Fibroblast of villous mesenchyme (primary cell): ENCODE results near the gene KBTBD8. TPM values are rescaled to one million over a fixed set of nuclear protein-coding genes. Genes with fewer than 3 reads are reported as not detected.

Experiments used
- DNase-seq: peaks from one replicate; pipeline ENCODE4 v3.0.0-alpha.2; 2010; ENCODE audit warnings: low read depth
- H3K4me3 ChIP-seq: 2 replicates; pipeline ENCODE4 v1.5.1; 2011; ENCODE audit warnings: low read depth, mild to moderate bottlenecking, low read length
- total RNA-seq: library from RNA; depleted of rRNA; stranded (reverse); fragments of >200 nt; gene quantifications from 2 replicates; pipeline ENCODE4 v1.2.3, GENCODE V29; 2012
- TF ChIP-seq, protein P1 (sequence below): IDR thresholded peaks from 2 replicates; pipeline ENCODE4 v1.5.1; 2012; ENCODE audit warnings: low read depth, mild to moderate bottlenecking, low read length; ENCODE audit not compliant: insufficient read depth

The KBTBD8 gene
- total RNA-seq, 1 donor: 4.3 TPM

- TF ChIP-seq, protein P1, sequence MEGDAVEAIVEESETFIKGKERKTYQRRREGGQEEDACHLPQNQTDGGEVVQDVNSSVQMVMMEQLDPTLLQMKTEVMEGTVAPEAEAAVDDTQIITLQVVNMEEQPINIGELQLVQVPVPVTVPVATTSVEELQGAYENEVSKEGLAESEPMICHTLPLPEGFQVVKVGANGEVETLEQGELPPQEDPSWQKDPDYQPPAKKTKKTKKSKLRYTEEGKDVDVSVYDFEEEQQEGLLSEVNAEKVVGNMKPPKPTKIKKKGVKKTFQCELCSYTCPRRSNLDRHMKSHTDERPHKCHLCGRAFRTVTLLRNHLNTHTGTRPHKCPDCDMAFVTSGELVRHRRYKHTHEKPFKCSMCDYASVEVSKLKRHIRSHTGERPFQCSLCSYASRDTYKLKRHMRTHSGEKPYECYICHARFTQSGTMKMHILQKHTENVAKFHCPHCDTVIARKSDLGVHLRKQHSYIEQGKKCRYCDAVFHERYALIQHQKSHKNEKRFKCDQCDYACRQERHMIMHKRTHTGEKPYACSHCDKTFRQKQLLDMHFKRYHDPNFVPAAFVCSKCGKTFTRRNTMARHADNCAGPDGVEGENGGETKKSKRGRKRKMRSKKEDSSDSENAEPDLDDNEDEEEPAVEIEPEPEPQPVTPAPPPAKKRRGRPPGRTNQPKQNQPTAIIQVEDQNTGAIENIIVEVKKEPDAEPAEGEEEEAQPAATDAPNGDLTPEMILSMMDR: no peak
These were observed 3.5 kb upstream of the KBTBD8 start for GRCh38 chr3:66994588-66994987.

DNA sequence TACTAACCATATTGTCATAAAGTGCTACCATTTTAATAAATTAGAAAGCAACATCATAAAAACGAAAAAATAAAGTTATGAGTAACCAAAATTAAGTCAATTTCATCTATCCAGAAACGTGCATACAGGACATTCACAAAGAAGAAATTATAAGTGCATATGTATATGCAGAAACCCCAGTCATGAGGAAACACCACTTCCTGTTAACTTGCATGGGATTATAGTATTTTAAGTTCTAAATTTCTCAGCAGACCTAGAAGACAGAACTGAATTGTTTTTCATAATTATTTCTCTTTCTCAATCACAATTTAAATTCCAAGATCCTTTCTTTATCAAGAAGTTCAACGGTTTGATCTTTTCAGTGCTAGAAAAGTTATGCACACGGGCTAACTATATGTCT is 1.4 kb upstream of the KBTBD8 start:
- no peak overlapping the region for H3K4me3 ChIP-seq
- DNase-seq: no peak
- TF ChIP-seq, protein P1: no peak

More at GRCh38 chr3:66994588-66994987, 3.5 kb upstream of the KBTBD8 start:
- DNase-seq: no peak
- no peak overlapping the region for H3K4me3 ChIP-seq

GRCh38 chr3:66997560-66998112 is 471 bp upstream of the KBTBD8 start:
- peak overlapping the region; percentile 36 for H3K4me3 ChIP-seq
- TF ChIP-seq, protein P1: no peak
- peak; percentile 86 for DNase-seq

DNA sequence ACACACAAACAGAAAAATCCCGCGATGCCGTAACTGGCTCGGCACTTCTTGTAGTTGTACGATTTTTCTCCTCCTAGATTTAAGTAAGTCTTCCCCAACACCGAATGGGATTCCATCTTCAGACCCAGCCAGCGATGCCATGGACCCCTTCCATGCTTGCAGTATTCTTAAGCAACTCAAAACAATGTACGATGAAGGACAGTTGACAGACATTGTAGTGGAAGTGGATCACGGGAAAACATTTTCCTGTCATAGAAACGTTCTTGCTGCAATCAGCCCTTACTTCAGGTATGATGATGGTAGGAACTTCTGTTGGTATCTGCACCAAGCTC is 763 bp downstream of the KBTBD8 start:
- TF ChIP-seq, protein P1: no peak
- DNase-seq: no peak
- peak overlapping the region; percentile 92 for H3K4me3 ChIP-seq

DNA sequence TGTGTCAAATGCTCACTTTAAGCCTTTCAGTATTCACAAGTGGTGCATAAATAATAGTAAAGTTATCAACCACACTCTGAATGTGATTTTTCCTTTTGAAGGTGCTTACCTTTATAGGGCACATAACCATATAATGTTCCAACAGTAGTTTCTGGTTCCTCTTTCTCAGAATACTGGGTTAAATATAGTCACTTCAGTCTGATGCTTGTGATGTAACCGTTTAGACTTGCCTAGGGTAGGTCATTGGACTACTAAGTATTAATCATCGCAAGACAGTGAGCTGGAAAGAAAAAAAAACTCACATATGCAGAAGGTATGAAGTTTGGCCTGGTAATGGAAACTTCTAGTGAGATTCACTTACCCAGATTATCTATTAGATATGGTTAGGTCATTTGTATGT is 1.9 kb downstream of the KBTBD8 start:
- no peak overlapping the region for H3K4me3 ChIP-seq
- TF ChIP-seq, protein P1: no peak
- DNase-seq: peak; percentile 34

DNA sequence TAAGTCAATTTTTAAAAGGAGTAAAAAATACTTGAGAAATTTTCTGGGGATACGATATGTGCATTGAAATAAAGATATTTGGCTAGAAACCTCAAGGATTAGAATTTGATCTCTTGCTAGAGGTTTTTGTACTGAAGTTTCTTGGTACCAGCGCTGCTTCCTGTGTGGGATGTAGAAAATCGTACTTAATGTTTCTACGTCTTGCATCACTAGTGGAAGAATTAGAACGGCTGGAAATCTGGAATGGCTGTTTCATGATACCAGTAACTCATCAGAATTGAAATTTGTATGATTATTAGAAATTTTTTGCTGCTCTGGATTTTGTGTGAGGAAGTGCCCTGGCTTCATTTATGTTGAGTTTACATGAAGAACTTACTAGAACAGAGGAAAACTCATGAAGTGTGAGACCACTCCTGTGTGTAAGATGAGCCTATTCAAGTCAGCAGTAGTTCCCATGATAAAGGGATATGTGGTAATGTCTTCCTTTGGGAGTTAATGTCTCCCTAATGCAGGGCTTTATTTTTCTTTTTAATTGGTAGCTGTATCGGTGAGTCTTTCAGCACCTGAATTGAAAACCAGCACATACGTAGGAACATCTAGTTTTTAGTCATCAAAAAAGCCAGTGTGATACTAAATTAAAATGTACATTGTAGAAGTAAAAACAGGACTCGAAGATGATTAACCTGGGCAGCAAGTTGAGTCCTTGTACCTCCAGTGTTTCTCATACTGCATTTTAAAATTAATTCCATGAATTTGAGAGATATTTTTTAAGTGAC is 3.2 kb downstream of the KBTBD8 start:
- DNase-seq: no peak
- TF ChIP-seq, protein P1: no peak
- H3K4me3 ChIP-seq: no peak overlapping the region

GRCh38 chr3:67005974-67006373 is 7.9 kb downstream of the KBTBD8 start:
- H3K4me3 ChIP-seq: no peak overlapping the region
- TF ChIP-seq, protein P1: no peak
- no peak for DNase-seq
